Mesothelial cell of epicardium (in vitro differentiated cells): ENCODE measurements around the gene ALPK3. TPM values are rescaled to one million over a fixed set of nuclear protein-coding genes. Genes with fewer than 3 reads are reported as not detected.
"Not testable (repeated sequence)": the region's sequence is repeated elsewhere in the genome, so short reads cannot be mapped to it uniquely, and the experiment has no call there.

ENCODE experiments used
- DNase-seq, 2 experiments: peaks; one replicate each; pipeline ENCODE4 v3.0.0; 2021; ENCODE audit warnings: low spot score in 2 of 2; ENCODE audit not compliant: unreplicated experiment in 2 of 2
- H3K27ac Mint-ChIP-seq: 2 replicates; pipeline ENCODE4 v1.8.0; 2021; ENCODE audit warnings: mixed read lengths
- H3K27me3 Mint-ChIP-seq: 2 replicates; pipeline ENCODE4 v1.8.0; 2021; ENCODE audit warnings: low read depth, mixed read lengths
- H3K36me3 Mint-ChIP-seq: 2 replicates; pipeline ENCODE4 v1.8.0; 2021; ENCODE audit warnings: mixed read lengths
- H3K4me1 Mint-ChIP-seq: 2 replicates; pipeline ENCODE4 v1.8.0; 2021; ENCODE audit warnings: mixed read lengths
- H3K4me3 Mint-ChIP-seq: 2 replicates; pipeline ENCODE4 v1.8.0; 2021; ENCODE audit warnings: mild to moderate bottlenecking, moderate library complexity, mixed read lengths
- H3K9me3 Mint-ChIP-seq: 2 replicates; pipeline ENCODE4 v1.8.0; 2021; ENCODE audit warnings: mixed read lengths
- total RNA-seq: library from RNA; stranded (reverse); gene quantifications from 3 replicates; pipeline ENCODE4 v1.2.1, GENCODE V29; 2021
- TF ChIP-seq, protein P1 (sequence below): fragments of 200-600 bp; sonication (generic); IDR thresholded peaks from one replicate; pipeline ENCODE4 v1.5.0; 2021; ENCODE audit warnings: antibody characterized with exemption; ENCODE audit not compliant: unreplicated experiment

ALPK3 gene
- total RNA-seq, 1 donor from 2014 or later, result 31.3 TPM

GRCh38 chr15:84845631-84846030 lies 28.5 kb downstream of the ALPK3 start:
- Mint-ChIP-seq H3K9me3 (peaks cover 22% of the 10 kb centered on the region), H3K36me3 (peaks cover 34% of the 10 kb centered on the region)
- not testable (repeated sequence) for H3K4me1 Mint-ChIP-seq, H3K27ac Mint-ChIP-seq, H3K27me3 Mint-ChIP-seq, H3K4me3 Mint-ChIP-seq, DNase-seq
- TF ChIP-seq, protein P1, sequence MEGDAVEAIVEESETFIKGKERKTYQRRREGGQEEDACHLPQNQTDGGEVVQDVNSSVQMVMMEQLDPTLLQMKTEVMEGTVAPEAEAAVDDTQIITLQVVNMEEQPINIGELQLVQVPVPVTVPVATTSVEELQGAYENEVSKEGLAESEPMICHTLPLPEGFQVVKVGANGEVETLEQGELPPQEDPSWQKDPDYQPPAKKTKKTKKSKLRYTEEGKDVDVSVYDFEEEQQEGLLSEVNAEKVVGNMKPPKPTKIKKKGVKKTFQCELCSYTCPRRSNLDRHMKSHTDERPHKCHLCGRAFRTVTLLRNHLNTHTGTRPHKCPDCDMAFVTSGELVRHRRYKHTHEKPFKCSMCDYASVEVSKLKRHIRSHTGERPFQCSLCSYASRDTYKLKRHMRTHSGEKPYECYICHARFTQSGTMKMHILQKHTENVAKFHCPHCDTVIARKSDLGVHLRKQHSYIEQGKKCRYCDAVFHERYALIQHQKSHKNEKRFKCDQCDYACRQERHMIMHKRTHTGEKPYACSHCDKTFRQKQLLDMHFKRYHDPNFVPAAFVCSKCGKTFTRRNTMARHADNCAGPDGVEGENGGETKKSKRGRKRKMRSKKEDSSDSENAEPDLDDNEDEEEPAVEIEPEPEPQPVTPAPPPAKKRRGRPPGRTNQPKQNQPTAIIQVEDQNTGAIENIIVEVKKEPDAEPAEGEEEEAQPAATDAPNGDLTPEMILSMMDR, result peak; percentile 52

DNA sequence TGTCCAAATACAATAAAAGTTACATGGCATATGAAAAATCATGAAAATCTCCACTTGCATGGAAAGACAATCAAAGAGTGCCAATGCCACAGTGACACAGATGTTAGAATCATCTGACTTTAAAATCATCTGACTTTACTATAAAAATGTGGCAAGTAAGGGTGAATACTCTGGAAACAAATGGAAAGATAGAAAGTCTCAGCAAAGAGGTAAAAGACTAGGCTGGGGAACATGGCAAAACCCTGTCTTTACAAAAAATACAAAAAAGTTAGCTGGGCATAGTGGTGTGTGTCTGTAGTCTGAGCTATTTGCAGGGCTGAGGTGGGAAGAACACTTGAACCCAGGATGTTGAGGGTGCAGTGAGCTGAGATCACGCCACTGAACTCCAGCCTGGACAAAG lies 29.1 kb downstream of the ALPK3 start:
- Mint-ChIP-seq H3K27ac (no peak overlapping the region), H3K9me3 (peaks cover 22% of the 10 kb centered on the region), H3K27me3 (no peaks in the 10 kb centered on the region), H3K36me3 (peaks cover 34% of the 10 kb centered on the region), H3K4me3 (no peak overlapping the region), H3K4me1 (no peaks in the 10 kb centered on the region)
- TF ChIP-seq, protein P1, result no peak
- DNase-seq, result no peak

GRCh38 chr15:84847382-84847781 lies 30.2 kb downstream of the ALPK3 start:
- no peak overlapping the region for H3K4me3 Mint-ChIP-seq
- TF ChIP-seq, protein P1, result no peak
- H3K27ac Mint-ChIP-seq, result no peak overlapping the region
- H3K9me3 Mint-ChIP-seq, result peaks cover 22% of the 10 kb centered on the region
- peaks cover 32% of the 10 kb centered on the region for H3K36me3 Mint-ChIP-seq
- no peak for DNase-seq
- no peaks in the 10 kb centered on the region for H3K27me3 Mint-ChIP-seq
- H3K4me1 Mint-ChIP-seq, result no peaks in the 10 kb centered on the region

DNA sequence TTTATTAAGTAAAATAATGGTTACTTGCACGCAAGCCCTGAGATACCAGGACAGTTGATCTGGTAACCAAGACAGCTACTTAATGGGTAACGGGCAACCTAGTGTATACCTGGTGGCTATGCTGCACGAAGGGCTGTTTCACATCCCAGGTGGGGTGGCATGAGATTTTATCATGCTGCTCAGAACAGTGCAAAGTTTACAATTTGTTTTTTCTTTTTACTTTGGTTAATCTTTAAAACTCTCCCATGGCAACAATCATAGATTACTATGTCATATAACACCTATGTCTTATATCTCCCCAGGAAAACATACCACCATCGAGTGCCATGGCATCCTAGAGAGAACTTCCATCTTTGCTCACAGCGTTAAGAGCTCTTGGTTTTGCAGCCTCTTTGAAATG lies 35.1 kb downstream of the ALPK3 start:
- TF ChIP-seq, protein P1, result no peak
- peaks cover 22% of the 10 kb centered on the region for H3K36me3 Mint-ChIP-seq
- no peak for DNase-seq
- no peak overlapping the region for H3K27ac Mint-ChIP-seq
- no peaks in the 10 kb centered on the region for H3K27me3 Mint-ChIP-seq
- no peak overlapping the region for H3K4me3 Mint-ChIP-seq
- H3K9me3 Mint-ChIP-seq, result peaks cover 7% of the 10 kb centered on the region
- no peaks in the 10 kb centered on the region for H3K4me1 Mint-ChIP-seq

GRCh38 chr15:84855136-84855535 lies 38.0 kb downstream of the ALPK3 start:
- Mint-ChIP-seq H3K27me3 (no peaks in the 10 kb centered on the region), H3K36me3 (peaks cover 13% of the 10 kb centered on the region), H3K4me3 (no peak overlapping the region), H3K9me3 (no peaks in the 10 kb centered on the region), H3K4me1 (no peaks in the 10 kb centered on the region), H3K27ac (no peak overlapping the region)
- DNase-seq, result no peak
- TF ChIP-seq, protein P1, result no peak

DNA sequence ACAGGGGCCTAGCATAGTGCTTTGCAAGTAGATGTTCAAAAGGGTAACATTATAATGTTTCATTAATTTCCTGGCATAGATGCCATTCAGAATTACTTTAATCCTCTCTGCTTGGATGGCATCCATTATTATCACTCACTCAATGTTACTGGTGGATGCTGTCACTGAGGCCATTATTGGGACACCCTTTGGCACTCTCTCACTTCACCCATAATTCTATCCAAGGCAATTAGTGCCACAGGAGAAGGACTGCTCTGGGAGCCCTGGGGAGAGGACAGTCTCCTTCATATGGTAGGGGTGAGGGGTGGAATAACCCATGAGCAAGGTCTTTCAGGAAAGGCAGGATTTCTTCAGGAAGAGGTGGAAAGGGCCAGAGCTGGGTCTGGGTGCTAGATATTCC lies 38.6 kb downstream of the ALPK3 start:
- Mint-ChIP-seq H3K27ac (no peak overlapping the region), H3K27me3 (no peaks in the 10 kb centered on the region), H3K4me3 (no peak overlapping the region), H3K4me1 (no peaks in the 10 kb centered on the region), H3K36me3 (peaks cover 13% of the 10 kb centered on the region), H3K9me3 (no peaks in the 10 kb centered on the region)
- TF ChIP-seq, protein P1, result no peak
- no peak for DNase-seq
